H9 (cell line): ENCODE data around the gene SPRR4. TPM values are rescaled to one million over a fixed set of nuclear protein-coding genes. Genes with fewer than 3 reads are reported as not detected.

Experiments
- DNase-seq: peaks from one replicate; pipeline ENCODE4 v3.0.0-alpha.2; 2017
- H2AFZ ChIP-seq: one replicate; pipeline ENCODE4 v1.6.1; 2013; ENCODE audit warnings: mild to moderate bottlenecking, low read length, control low read depth, moderate library complexity
- H2AK5ac ChIP-seq: 2 replicates; pipeline ENCODE4 v1.6.1; 2013; ENCODE audit warnings: low read length, control low read depth, mixed read lengths; ENCODE audit not compliant: insufficient read length
- H2BK120ac ChIP-seq: one replicate; pipeline ENCODE4 v1.6.1; 2013; ENCODE audit warnings: low read depth, mild to moderate bottlenecking, low read length, control low read depth, inconsistent platforms; ENCODE audit not compliant: poor library complexity, severe bottlenecking
- H2BK12ac ChIP-seq: 2 replicates; pipeline ENCODE4 v1.6.1; 2013; ENCODE audit warnings: low read length, control low read depth, mixed read lengths, low read depth; ENCODE audit not compliant: insufficient read length
- H2BK15ac ChIP-seq: 2 replicates; pipeline ENCODE4 v1.6.1; 2013; ENCODE audit warnings: low read depth, low read length, control low read depth
- H2BK20ac ChIP-seq: one replicate; pipeline ENCODE4 v1.6.1; 2013; ENCODE audit warnings: low read depth, mild to moderate bottlenecking, low read length, control low read depth, inconsistent platforms; ENCODE audit not compliant: poor library complexity, severe bottlenecking
- H2BK5ac ChIP-seq: 2 replicates; pipeline ENCODE4 v1.6.1; 2013; ENCODE audit warnings: low read length, control low read depth, mixed read lengths; ENCODE audit not compliant: insufficient read length
- H3K14ac ChIP-seq: 2 replicates; pipeline ENCODE4 v1.6.1; 2013; ENCODE audit warnings: low read length, control low read depth; ENCODE audit not compliant: insufficient read depth
- H3K18ac ChIP-seq: 2 replicates; pipeline ENCODE4 v1.6.1; 2013; ENCODE audit warnings: low read depth, mild to moderate bottlenecking, mixed read lengths, low read length, control low read depth; ENCODE audit not compliant: insufficient read length
- H3K23ac ChIP-seq: 2 replicates; pipeline ENCODE4 v1.6.1; 2013; ENCODE audit warnings: low read length, control low read depth, mixed read lengths, low read depth; ENCODE audit not compliant: insufficient read length
- H3K23me2 ChIP-seq: 2 replicates; pipeline ENCODE4 v1.6.1; 2013; ENCODE audit warnings: low read depth, mild to moderate bottlenecking, mixed read lengths, low read length, control low read depth; ENCODE audit not compliant: insufficient read length, poor library complexity, severe bottlenecking
- H3K27ac ChIP-seq: 2 replicates; pipeline ENCODE4 v1.5.1; 2013; ENCODE audit warnings: low read length, control low read depth, mixed read lengths, low read depth; ENCODE audit not compliant: insufficient read length
- H3K27me3 ChIP-seq: 2 replicates; pipeline ENCODE4 v1.6.1; 2013; ENCODE audit warnings: low read length, control low read depth, inconsistent platforms; ENCODE audit not compliant: insufficient read depth
- H3K4ac ChIP-seq: 2 replicates; pipeline ENCODE4 v1.6.1; 2013; ENCODE audit warnings: low read depth, mild to moderate bottlenecking, control low read depth, inconsistent platforms, low read length, moderate library complexity
- H3K4me1 ChIP-seq: 2 replicates; pipeline ENCODE4 v1.6.1; 2013; ENCODE audit warnings: low read length, control low read depth, inconsistent platforms; ENCODE audit not compliant: insufficient read depth
- H3K4me2 ChIP-seq: 2 replicates; pipeline ENCODE4 v1.6.1; 2013; ENCODE audit warnings: low read length, control low read depth, mixed read lengths; ENCODE audit not compliant: insufficient read length, insufficient read depth
- H3K56ac ChIP-seq: 2 replicates; pipeline ENCODE4 v1.6.1; 2013; ENCODE audit warnings: low read depth, mild to moderate bottlenecking, mixed read lengths, low read length, control low read depth; ENCODE audit not compliant: insufficient read length
- H3K79me1 ChIP-seq: 2 replicates; pipeline ENCODE4 v1.6.1; 2013; ENCODE audit warnings: low read depth, mild to moderate bottlenecking, moderate library complexity, low read length, control low read depth, inconsistent platforms; ENCODE audit not compliant: insufficient read depth, poor library complexity, severe bottlenecking
- H3K79me2 ChIP-seq: 2 replicates; pipeline ENCODE4 v1.6.1; 2013; ENCODE audit warnings: low read length, control low read depth, inconsistent platforms; ENCODE audit not compliant: insufficient read depth
- H3K9ac ChIP-seq: 2 replicates; pipeline ENCODE4 v1.6.1; 2013; ENCODE audit warnings: low read length, control low read depth, mixed read lengths; ENCODE audit not compliant: insufficient read length; ENCODE audit errors: extremely low read depth
- H3K9me3 ChIP-seq: one replicate; pipeline ENCODE4 v1.6.1; 2013; ENCODE audit warnings: low read depth, low read length, inconsistent platforms; ENCODE audit not compliant: control insufficient read depth
- H3T11ph ChIP-seq: one replicate; pipeline ENCODE4 v1.6.1; 2013; ENCODE audit warnings: mild to moderate bottlenecking, low read length, control low read depth, inconsistent platforms
- H4K20me1 ChIP-seq: one replicate; pipeline ENCODE4 v1.6.1; 2013; ENCODE audit not compliant: control insufficient read depth, insufficient read length, insufficient read depth
- H4K5ac ChIP-seq: 2 replicates; pipeline ENCODE4 v1.6.1; 2013; ENCODE audit warnings: low read depth, mild to moderate bottlenecking, mixed read lengths, low read length, control low read depth; ENCODE audit not compliant: insufficient read length
- H4K8ac ChIP-seq: replicated peaks from 2 replicates; pipeline ENCODE4 v1.6.1; 2013; ENCODE audit warnings: low read length, control low read depth, mixed read lengths, low read depth; ENCODE audit not compliant: insufficient read length
- H4K91ac ChIP-seq: 2 replicates; pipeline ENCODE4 v1.6.1; 2013; ENCODE audit warnings: low read depth, mild to moderate bottlenecking, moderate library complexity, mixed read lengths, low read length, control low read depth; ENCODE audit not compliant: insufficient read length
- H3K27ac Mint-ChIP-seq, 3 experiments: 2 replicates in 2 of 3; 3 replicates in 1 of 3; pipeline ENCODE4 v1.8.0; 2020 to 2021; ENCODE audit warnings: mixed read lengths in 3 of 3, mild to moderate bottlenecking in 1 of 3, moderate library complexity in 1 of 3
- H3K27me3 Mint-ChIP-seq: 2 replicates; pipeline ENCODE4 v1.8.0; 2021; ENCODE audit warnings: low read depth, mild to moderate bottlenecking, moderate library complexity, mixed read lengths
- H3K36me3 Mint-ChIP-seq, 3 experiments: 2 replicates in 2 of 3; 3 replicates in 1 of 3; pipeline ENCODE4 v1.8.0; 2020 to 2021; ENCODE audit warnings: low read depth in 3 of 3, mixed read lengths in 3 of 3; ENCODE audit not compliant: insufficient read depth in 1 of 3
- H3K4me1 Mint-ChIP-seq, 2 experiments: 2 replicates each; pipeline ENCODE4 v1.8.0; 2020; ENCODE audit warnings: mixed read lengths in 2 of 2
- H3K4me3 Mint-ChIP-seq, 2 experiments: 2 replicates in 1 of 2; 3 replicates in 1 of 2; pipeline ENCODE4 v1.8.0; 2020 to 2021; ENCODE audit warnings: mild to moderate bottlenecking in 2 of 2, mixed read lengths in 2 of 2, moderate library complexity in 1 of 2
- H3K9me3 Mint-ChIP-seq, 2 experiments: 2 replicates in 1 of 2; 3 replicates in 1 of 2; pipeline ENCODE4 v1.8.0; 2020; ENCODE audit warnings: mild to moderate bottlenecking in 2 of 2, mixed read lengths in 2 of 2, moderate library complexity in 1 of 2
- WGBS: extraction: QIAGEN DNeasy Blood & Tissue Kit; methylation state at CpG from one replicate; pipeline ENCODE4 v1.1.7; 2013; ENCODE audit warnings: missing lambda C conversion rate, low lambda C conversion rate, mixed read lengths; ENCODE audit not compliant: insufficient read length; ENCODE audit errors: extremely low coverage; 5-methylcytosine and 5-hydroxymethylcytosine counted together
- total RNA-seq: library from RNA; stranded (reverse); gene quantifications from 2 replicates; pipeline ENCODE4 v1.2.1, GENCODE V29; 2021
- TF ChIP-seq, protein P1 (sequence below): fragments of 200-600 bp; sonication (generic); conservative IDR thresholded peaks from 3 replicates; pipeline ENCODE4 v1.8.0; 2021; ENCODE audit warnings: antibody characterized with exemption, mild to moderate bottlenecking

The SPRR4 gene
- total RNA-seq, 1 experiment from 2014 or later, result not detected

DNA sequence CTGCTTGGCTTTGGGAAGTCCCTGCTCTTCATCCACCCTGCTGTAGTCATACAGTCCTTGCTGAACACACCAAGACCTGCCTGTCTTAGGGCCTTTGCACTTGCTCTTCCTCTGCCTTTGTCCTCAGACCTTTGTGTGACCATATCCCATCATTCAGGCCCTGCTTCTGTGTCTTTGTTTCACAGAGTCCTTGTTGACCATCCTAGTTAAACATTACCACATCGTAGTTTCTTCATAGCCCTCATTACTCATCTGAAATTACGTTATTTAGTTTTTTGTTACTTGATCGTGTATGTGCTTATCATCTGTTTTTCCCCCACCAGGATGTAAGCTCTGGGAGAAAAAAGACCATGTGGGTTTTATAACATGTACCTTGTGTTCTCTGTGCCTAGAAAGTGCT is 41.8 kb upstream of the SPRR4 start:
- Histone ChIP-seq H3K18ac (no peak overlapping the region), H3T11ph (no peak overlapping the region), H3K79me2 (no peaks in the 10 kb centered on the region), H2BK12ac (no peak overlapping the region), H4K8ac (no peak overlapping the region), H3K14ac (no peak overlapping the region), H4K91ac (no peak overlapping the region), H2AFZ (no peak overlapping the region), H4K20me1 (no peaks in the 10 kb centered on the region), H3K23me2 (no peaks in the 10 kb centered on the region), H4K5ac (no peak overlapping the region), H3K4ac (no peak overlapping the region), H2BK15ac (no peak overlapping the region), H3K79me1 (no peaks in the 10 kb centered on the region), H3K23ac (no peak overlapping the region), H3K27ac (no peak overlapping the region), H2BK5ac (no peak overlapping the region), H3K9me3 (peaks cover 13% of the 10 kb centered on the region), H3K4me1 (no peaks in the 10 kb centered on the region), H2BK20ac (no peak overlapping the region), H3K56ac (no peak overlapping the region), H3K4me2 (no peak overlapping the region), H2BK120ac (no peak overlapping the region), H2AK5ac (no peak overlapping the region), H3K27me3 (no peaks in the 10 kb centered on the region), H3K9ac (no peak overlapping the region)
- Mint-ChIP-seq H3K4me3 (no peak overlapping the region), H3K9me3 (peaks cover 50 to 51% of the 10 kb centered on the region in 2 experiments), H3K36me3 (peaks cover 2 to 10% (median 5%) of the 10 kb centered on the region in 3 experiments), H3K27me3 (no peaks in the 10 kb centered on the region), H3K4me1 (no peaks in the 10 kb centered on the region), H3K27ac (no peak overlapping the region)
- WGBS, result no CpG with 5 or more reads among the region's 3 CpGs
- TF ChIP-seq, protein P1, sequence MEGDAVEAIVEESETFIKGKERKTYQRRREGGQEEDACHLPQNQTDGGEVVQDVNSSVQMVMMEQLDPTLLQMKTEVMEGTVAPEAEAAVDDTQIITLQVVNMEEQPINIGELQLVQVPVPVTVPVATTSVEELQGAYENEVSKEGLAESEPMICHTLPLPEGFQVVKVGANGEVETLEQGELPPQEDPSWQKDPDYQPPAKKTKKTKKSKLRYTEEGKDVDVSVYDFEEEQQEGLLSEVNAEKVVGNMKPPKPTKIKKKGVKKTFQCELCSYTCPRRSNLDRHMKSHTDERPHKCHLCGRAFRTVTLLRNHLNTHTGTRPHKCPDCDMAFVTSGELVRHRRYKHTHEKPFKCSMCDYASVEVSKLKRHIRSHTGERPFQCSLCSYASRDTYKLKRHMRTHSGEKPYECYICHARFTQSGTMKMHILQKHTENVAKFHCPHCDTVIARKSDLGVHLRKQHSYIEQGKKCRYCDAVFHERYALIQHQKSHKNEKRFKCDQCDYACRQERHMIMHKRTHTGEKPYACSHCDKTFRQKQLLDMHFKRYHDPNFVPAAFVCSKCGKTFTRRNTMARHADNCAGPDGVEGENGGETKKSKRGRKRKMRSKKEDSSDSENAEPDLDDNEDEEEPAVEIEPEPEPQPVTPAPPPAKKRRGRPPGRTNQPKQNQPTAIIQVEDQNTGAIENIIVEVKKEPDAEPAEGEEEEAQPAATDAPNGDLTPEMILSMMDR, result no peak
- DNase-seq, result no peak
